SU-DHL-6 (cell line): ENCODE measurements around the gene CXCL3.

Experiments used
- H2AFZ ChIP-seq: fragments of 200-600 bp; sonication (generic); 2 replicates; pipeline ENCODE4 v1.6.1; 2014; ENCODE audit warnings: low read depth, mild to moderate bottlenecking, moderate library complexity, mixed read lengths, antibody characterized with exemption, low read length; ENCODE audit not compliant: severe bottlenecking
- H3F3A ChIP-seq: fragments of 200-600 bp; shearing (Covaris generic); 2 replicates; pipeline ENCODE4 v1.6.0; 2016; ENCODE audit warnings: antibody characterized with exemption, mild to moderate bottlenecking; ENCODE audit not compliant: insufficient read depth
- H3K27ac ChIP-seq: fragments of 200-600 bp; sonication (generic); 2 replicates; pipeline ENCODE4 v1.5.1; 2016; ENCODE audit warnings: low read depth, mild to moderate bottlenecking, low read length, moderate library complexity, mixed read lengths
- H3K27me3 ChIP-seq: fragments of 200-600 bp; sonication (generic), shearing (Covaris generic); 2 replicates; pipeline ENCODE4 v1.6.0; 2014; ENCODE audit warnings: mild to moderate bottlenecking, low read length
- H3K36me3 ChIP-seq: fragments of 200-600 bp; sonication (generic); 2 replicates; pipeline ENCODE4 v1.6.1; 2014; ENCODE audit warnings: mild to moderate bottlenecking, low read length, mixed read lengths
- H3K4me2 ChIP-seq: fragments of 300-600, 200-600 bp; shearing (Covaris generic), sonication (generic); 2 replicates; pipeline ENCODE4 v1.6.0; 2014; ENCODE audit warnings: low read length, low read depth, mild to moderate bottlenecking; ENCODE audit not compliant: poor library complexity, severe bottlenecking
- H3K4me3 ChIP-seq: fragments of 200-600 bp; sonication (generic); 2 replicates; pipeline ENCODE4 v1.5.1; 2014; ENCODE audit warnings: antibody characterized with exemption, low read length, mild to moderate bottlenecking, mixed read lengths; ENCODE audit not compliant: insufficient read depth, poor library complexity, severe bottlenecking
- H3K79me2 ChIP-seq: fragments of 200-600 bp; sonication (generic); 2 replicates; pipeline ENCODE4 v1.6.1; 2014; ENCODE audit warnings: mild to moderate bottlenecking, low read length, moderate library complexity; ENCODE audit not compliant: insufficient read depth
- H3K9ac ChIP-seq: fragments of 200-600 bp; sonication (generic); 2 replicates; pipeline ENCODE4 v1.7.0; 2014; ENCODE audit warnings: mild to moderate bottlenecking, low read length
- H3K9me2 ChIP-seq: fragments of 200-600 bp; sonication (generic); replicated peaks from 2 replicates; pipeline ENCODE4 v1.6.1; 2014; ENCODE audit warnings: low read length; ENCODE audit not compliant: insufficient read depth
- H3K9me3 ChIP-seq: fragments of 200-600 bp; sonication (generic); 2 replicates; pipeline ENCODE4 v1.6.1; 2014; ENCODE audit warnings: low read length, mixed read lengths; ENCODE audit not compliant: insufficient read depth
- H4K20me1 ChIP-seq: fragments of 200-600 bp; sonication (generic); 2 replicates; pipeline ENCODE4 v1.6.1; 2014; ENCODE audit warnings: low read depth, mild to moderate bottlenecking, antibody characterized with exemption, low read length, moderate library complexity, mixed read lengths
- CTCF ChIP-seq: fragments of 200-600 bp; sonication (generic); IDR thresholded peaks from one replicate; pipeline ENCODE4 v1.5.1; 2017; ENCODE audit warnings: antibody characterized with exemption, mild to moderate bottlenecking, low read length, moderate library complexity; ENCODE audit not compliant: insufficient read depth, poor library complexity, severe bottlenecking
- EZH2phosphoT487 ChIP-seq: fragments of 200-600 bp; sonication (generic), shearing (Covaris generic); conservative IDR thresholded peaks from 2 replicates; pipeline ENCODE4 v1.6.1; 2018; ENCODE audit warnings: mild to moderate bottlenecking, antibody characterized with exemption, low read length, moderate library complexity, mixed read lengths

CXCL3 gene

GRCh38 chr4:74073358-74073757 lies 34.9 kb upstream of the CXCL3 start:
- Histone ChIP-seq H3K36me3 (no peaks in the 10 kb centered on the region), H3K79me2 (no peaks in the 10 kb centered on the region), H3K4me2 (no peak overlapping the region), H3K4me3 (no peak overlapping the region), H2AFZ (no peak overlapping the region), H3K27ac (no peak overlapping the region), H3K9me2 (no peaks in the 10 kb centered on the region), H3F3A (no peaks in the 10 kb centered on the region), H3K9me3 (no peaks in the 10 kb centered on the region), H3K27me3 (no peaks in the 10 kb centered on the region), H3K9ac (no peak overlapping the region), H4K20me1 (no peaks in the 10 kb centered on the region)
- no peak for TF ChIP-seq CTCF
- no peak for TF ChIP-seq EZH2phosphoT487

GRCh38 chr4:74072739-74073138 lies 34.2 kb upstream of the CXCL3 start:
- no peak overlapping the region for H3K27ac ChIP-seq
- H3K4me3 ChIP-seq = no peak overlapping the region
- H4K20me1 ChIP-seq = no peaks in the 10 kb centered on the region
- H3F3A ChIP-seq = no peaks in the 10 kb centered on the region
- TF ChIP-seq CTCF (no peak), EZH2phosphoT487 (no peak)
- H2AFZ ChIP-seq = no peak overlapping the region
- no peaks in the 10 kb centered on the region for H3K36me3 ChIP-seq
- H3K9me3 ChIP-seq = no peaks in the 10 kb centered on the region
- H3K79me2 ChIP-seq = no peaks in the 10 kb centered on the region
- H3K9ac ChIP-seq = no peak overlapping the region
- no peaks in the 10 kb centered on the region for H3K9me2 ChIP-seq
- no peaks in the 10 kb centered on the region for H3K27me3 ChIP-seq
- no peak overlapping the region for H3K4me2 ChIP-seq

- Histone ChIP-seq H3K27me3 (no peaks in the 10 kb centered on the region), H3K27ac (no peak overlapping the region), H4K20me1 (no peaks in the 10 kb centered on the region), H3F3A (no peaks in the 10 kb centered on the region), H3K9me2 (no peaks in the 10 kb centered on the region), H3K9me3 (no peaks in the 10 kb centered on the region), H2AFZ (no peak overlapping the region), H3K9ac (no peak overlapping the region), H3K4me2 (no peak overlapping the region), H3K36me3 (no peaks in the 10 kb centered on the region), H3K79me2 (no peaks in the 10 kb centered on the region), H3K4me3 (no peak overlapping the region)
- TF ChIP-seq CTCF = no peak
- no peak for TF ChIP-seq EZH2phosphoT487
Observed at GRCh38 chr4:74067586-74067985, 29.1 kb upstream of the CXCL3 start.

- H2AFZ ChIP-seq = no peak overlapping the region
- no peak overlapping the region for H3K4me2 ChIP-seq
- H3K9me2 ChIP-seq = no peaks in the 10 kb centered on the region
- no peaks in the 10 kb centered on the region for H4K20me1 ChIP-seq
- H3F3A ChIP-seq = no peaks in the 10 kb centered on the region
- no peak overlapping the region for H3K4me3 ChIP-seq
- no peaks in the 10 kb centered on the region for H3K9me3 ChIP-seq
- no peak for TF ChIP-seq CTCF
- no peak for TF ChIP-seq EZH2phosphoT487
- H3K36me3 ChIP-seq = no peaks in the 10 kb centered on the region
- H3K27me3 ChIP-seq = no peaks in the 10 kb centered on the region
- H3K9ac ChIP-seq = no peak overlapping the region
- no peaks in the 10 kb centered on the region for H3K79me2 ChIP-seq
- H3K27ac ChIP-seq = no peak overlapping the region
Observed at GRCh38 chr4:74066232-74066631, 27.7 kb upstream of the CXCL3 start.
